Esophagus mucosa (tissue), 1 donor: ENCODE measurements around the gene PPM1B. TPM values are rescaled to one million over a fixed set of nuclear protein-coding genes. Genes with fewer than 3 reads are reported as not detected.
"Not testable (repeated sequence)": the region's sequence is repeated elsewhere in the genome, so short reads cannot be mapped to it uniquely, and the experiment has no call there.

Experiments used
- ATAC-seq: fragments of 200-7000 bp; cut with Tn5 transposase; one replicate; pipeline ENCODE4 v1.9.1; 2020
- total RNA-seq: library from RNA; stranded (reverse); gene quantifications from one replicate; pipeline ENCODE4 v1.2.4, GENCODE V29; 2023
- donor health status: DM: yes; HTN: yes; CAD: no.

PPM1B gene
- total RNA-seq, 1 donor from 2014 or later = 20.0 TPM

DNA sequence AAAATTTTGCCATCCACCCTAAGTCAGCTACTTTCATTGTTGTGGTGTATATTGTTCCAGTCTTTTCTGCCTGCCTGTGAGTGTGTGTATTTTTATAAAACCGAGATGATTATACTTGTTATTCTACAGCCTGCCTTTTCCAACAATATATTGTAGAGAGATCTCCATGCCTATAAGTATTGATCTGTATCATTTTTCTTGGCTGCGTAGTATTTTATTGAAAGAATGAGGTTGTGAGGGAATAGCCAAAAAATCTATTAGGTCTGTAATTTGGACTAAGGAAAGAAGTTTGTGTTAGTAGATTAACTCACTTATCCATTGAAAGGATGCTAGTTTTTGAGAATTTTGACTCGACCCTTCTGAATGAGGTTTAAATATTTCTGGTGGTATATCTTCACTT lies 34.9 kb downstream of the PPM1B start:
- ATAC-seq = no peak

DNA sequence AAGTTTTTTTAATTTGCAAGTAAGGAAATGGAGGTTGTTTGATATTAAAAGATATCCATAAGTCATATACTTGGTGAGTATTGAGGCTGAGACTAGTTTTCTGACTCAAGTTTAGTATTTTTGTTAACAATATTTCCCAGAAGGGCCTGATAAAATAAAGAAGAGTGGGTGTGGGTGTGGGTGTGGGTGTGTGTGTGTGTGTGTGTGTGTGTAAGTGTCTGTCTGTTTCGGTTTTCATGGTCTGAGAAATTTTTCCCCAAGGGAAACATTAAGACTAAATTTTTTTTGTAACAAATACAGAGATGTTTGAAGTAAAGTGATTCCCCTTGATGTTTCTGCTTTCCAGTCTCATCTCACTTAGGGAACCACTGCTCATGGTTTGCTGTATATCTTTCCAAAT lies 36.5 kb downstream of the PPM1B start:
- no peak for ATAC-seq

DNA sequence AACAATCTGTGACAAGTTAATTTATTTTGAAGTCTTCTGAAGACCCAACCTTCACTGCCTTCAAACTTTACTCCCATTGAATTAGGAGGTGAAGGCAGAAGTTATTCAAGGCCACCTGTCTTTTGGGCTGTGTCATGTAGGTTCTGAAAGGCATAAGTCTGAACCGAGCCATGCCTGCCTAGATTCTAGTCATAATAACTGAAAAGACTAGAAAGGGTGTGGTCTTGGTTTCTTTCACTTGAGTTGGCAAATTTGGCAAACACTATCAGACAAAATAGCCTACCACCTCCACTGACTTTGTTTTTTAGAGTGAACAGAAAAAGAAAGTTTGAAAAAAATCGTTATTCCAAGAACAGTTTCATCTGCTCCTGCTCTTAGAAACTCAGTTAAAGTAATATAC lies 38.4 kb downstream of the PPM1B start:
- ATAC-seq = no peak

DNA sequence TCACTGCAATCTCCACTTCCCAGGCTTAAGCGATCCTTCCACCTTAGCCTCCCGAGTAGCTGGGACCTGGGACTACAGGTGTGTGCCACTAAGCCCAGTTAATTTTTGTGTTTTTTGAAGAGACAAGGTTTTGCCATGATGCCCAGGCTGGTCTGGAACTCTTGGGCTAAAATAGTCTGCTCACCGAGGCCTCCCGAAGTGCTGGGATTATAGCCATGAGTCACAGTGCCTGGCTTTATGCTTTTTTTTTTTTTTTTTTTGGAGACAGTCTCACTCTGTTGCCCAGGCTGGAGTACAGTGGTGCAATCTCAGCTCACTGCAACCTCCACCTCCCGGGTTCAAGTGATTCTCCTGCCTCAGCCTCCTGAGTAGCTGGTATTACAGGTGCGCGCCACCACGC lies 39.0 kb downstream of the PPM1B start:
- not testable (repeated sequence) for ATAC-seq

DNA sequence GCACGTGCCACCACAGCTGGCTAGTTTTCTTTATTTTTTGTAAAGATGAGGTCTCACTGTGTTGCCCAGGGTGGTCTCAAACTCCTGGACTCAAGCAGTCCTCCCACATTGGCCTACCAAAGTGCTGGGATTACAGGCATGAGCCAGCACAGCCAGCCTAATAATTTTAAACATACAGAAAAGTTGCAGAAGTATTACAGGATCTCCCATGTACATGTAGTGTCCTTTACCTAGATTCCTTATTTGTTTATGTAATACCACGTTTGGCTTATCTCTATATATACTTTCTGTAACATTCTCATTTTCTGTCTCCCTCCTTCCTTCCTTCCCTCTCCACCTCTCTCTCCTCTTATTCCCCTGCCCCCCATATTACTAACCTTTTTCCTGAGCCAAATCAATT lies 41.7 kb downstream of the PPM1B start:
- ATAC-seq = no peak

DNA sequence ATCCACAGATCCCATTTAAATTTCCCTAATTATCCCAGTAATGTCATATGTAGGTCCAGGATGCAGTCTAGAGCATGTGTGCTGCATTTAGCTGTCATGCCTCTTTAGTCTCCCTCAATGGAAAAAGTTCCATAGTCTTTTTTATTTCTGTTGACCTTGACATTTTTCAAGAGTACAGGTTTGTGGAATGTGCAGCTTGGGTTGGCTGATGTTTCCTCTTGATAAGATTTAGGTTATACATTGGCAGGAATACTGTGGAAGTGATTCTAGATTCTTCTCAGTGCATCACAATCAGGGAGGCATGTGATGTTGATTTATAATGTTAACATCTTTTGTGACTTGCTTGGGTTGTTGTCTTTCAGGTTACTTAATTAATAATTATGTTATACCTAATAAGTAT lies 42.5 kb downstream of the PPM1B start:
- no peak for ATAC-seq

DNA sequence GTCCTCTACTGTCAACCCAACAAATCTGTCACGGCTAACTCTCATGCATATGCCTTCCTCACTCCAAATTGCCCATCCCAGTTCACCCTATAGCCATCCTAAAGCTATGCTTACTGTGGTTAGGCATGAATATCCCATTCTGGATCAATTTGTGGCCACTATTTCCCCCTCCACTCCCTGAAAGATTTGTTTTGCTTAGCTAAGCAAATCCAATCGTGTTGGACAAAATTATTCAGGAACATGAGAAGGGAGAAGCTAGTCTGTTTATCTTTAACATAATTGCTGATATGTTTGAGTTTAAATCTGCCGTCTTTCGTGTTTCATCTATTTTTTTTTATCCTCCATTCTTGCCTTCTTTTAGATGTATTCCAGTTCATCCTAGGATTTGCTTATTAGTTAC lies 43.6 kb downstream of the PPM1B start:
- ATAC-seq = no peak

DNA sequence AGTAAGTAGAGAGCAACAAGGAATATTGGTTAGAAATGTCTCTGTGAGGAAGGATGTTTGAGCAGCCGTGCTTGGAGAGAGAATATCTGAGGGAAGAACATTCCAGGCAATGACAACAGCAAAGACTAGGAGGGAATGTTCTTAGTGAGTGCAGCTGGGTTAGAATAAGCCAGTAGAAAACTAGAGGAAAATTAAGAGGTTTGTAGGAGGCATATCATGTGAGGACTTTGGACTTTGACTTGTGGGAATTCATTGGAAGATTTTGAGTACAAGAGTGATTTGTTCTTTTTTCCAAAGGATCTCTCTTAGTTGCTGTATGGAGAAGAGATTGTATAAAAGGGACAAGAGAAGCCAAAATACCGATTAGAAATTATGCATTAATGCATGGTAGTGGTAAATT lies 47.2 kb downstream of the PPM1B start:
- no peak for ATAC-seq

DNA sequence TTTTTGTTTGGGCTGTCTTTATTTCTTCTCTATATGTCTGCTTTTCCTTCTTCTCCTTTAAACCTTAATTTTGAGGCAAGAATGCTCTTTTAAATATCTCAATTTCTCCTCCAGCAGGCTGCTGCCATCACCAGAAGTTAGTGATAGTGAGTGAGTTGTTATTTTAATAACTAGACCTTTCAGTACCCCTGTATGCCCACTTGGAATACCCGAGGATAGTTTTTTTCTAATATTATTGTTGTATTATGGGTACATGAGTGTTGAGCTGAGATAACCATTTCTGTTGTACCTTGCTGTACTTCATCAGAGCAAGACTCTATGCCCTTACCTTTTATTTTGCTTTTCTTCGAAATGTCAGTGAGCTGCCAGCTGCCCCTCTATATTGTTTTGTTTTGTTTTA lies 50.1 kb downstream of the PPM1B start:
- no peak for ATAC-seq

DNA sequence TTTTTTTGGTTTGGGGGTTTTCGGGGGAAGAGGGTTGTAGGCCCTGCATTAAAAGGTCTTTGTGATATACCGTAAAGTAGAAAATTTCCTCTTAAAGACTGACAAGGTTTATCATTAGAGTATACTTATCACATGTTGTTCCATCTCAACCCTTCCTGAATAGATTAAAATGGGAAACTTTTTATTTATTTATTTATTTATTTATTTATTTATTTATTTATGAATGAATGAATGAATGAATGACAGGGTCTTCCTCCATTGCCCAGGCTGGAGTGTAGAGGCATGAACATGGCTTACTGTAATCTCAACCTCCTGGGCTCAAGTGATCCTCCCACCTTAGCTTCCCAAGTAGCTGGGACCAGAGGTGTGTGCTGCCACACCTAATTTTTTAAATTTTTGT lies 58.1 kb downstream of the PPM1B start:
- ATAC-seq = no peak

DNA sequence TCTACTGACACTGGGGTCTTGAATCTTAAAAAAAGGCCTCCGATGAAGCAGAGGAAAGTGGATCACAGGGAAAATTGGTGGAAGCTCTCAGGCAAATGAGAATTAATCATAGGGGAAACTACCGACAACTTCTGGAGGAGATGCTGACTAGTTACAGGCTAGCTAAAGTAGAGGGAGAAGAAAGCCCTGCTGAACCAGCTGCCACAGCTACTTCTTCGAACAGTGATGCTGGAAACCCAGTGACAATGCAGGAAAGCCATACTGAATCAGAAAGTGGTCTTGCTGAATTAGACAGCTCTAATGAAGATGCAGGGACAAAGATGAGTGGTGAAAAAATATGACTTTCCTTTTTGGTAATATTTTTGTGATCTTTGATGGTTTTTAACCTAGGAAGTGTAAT lies 61.7 kb downstream of the PPM1B start:
- no peak for ATAC-seq

DNA sequence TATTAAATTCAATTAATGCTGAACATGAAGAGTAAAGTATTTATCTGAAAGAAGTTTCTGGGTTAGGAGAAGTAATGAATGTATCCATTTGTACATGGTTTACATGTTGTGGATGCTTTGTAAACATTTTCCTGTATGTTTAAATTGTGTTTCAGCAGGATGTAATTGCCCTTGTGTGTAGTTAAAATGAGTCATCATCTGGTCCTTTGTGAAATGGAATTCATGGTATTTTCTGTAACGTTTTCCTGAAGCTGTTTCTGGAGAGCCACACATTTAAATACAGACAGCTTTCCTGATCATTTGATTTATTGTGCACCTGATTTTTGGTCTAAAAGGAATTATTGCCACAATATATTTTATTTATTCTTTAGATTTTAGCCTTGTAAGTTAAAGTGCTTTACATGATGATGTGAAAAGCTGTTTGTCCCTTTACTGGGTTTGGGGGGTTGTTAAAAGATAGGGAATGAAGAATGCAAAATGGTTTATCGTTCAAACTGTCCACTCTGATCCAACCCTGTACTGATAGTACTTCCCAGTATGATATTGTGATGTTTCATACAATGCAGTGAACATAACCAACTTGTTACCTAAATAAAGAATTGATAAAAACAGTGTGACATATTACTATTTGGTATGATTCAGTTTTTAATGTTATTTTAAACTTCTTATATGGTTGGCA lies 64.9 kb downstream of the PPM1B start:
- no peak for ATAC-seq

DNA sequence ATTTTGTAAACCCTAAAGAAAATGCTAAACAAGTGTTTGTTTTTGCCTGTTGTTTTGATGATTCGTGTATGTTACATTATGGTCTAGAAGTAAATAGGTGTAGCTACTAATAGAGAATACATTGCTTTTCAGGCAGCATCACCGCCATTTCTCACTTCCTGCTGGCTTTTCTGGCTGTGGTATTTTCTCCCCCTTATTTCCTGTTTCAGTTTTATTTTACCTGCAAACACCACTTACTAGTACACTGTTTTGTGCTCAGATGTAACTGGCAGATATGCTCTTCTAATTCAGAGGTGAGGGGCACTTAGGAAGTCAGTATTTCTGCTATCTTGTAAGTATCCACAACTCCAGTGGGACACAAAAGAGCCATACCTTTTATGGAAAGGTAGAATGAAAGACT lies 68.5 kb downstream of the PPM1B start:
- ATAC-seq = no peak

DNA sequence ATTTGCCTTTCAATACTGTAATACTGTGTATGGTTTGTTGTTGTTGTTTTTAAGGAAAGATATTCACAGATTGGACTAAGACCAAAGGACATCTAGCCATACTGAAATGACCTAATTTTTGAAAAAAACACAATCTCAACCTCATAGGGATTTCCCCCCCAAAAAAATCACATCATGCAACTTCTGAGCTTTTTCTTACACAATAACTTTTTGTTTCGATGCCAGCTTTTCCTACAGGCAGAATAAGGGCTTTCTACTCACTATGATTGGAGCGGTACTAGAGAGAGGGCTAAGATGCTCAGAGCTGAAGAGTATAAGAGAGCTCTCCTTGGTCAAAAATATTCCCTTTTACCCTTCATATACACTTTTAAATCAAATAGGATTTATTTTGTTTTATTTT lies 74.2 kb downstream of the PPM1B start:
- no peak for ATAC-seq

DNA sequence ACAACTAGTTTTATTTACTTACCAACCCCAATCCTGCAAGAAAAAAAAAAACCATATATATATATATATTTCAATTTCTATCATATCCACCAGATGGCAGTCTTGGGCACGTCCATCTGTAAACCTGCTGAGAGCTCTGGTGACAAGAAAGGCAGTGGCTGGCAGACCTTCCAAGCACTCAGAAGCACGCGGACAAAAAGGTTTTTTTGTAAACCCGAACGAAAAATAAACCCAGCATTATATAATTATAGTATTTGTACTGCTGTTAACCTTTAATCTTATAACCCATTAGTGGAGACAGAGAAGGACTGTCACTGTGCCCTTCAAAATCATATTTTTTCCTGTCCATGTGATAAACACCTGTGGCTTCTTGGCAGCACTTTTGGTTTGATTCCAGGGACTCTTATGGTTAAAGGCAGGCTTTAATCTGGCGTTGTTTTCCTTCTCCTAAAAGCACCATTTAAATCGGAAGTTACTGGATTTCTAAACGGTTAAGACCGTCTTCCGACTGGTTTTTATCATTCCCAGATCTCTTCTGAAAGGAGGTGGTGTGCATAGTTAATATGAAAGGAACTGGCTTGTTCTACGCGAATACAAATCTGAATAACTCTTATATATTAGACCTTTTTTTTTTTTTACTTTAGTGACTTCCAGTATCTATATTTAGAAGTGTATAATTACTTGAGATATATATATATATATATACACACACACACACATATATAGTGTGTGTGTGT lies 75.6 kb downstream of the PPM1B start:
- peak; percentile 73 for ATAC-seq

DNA sequence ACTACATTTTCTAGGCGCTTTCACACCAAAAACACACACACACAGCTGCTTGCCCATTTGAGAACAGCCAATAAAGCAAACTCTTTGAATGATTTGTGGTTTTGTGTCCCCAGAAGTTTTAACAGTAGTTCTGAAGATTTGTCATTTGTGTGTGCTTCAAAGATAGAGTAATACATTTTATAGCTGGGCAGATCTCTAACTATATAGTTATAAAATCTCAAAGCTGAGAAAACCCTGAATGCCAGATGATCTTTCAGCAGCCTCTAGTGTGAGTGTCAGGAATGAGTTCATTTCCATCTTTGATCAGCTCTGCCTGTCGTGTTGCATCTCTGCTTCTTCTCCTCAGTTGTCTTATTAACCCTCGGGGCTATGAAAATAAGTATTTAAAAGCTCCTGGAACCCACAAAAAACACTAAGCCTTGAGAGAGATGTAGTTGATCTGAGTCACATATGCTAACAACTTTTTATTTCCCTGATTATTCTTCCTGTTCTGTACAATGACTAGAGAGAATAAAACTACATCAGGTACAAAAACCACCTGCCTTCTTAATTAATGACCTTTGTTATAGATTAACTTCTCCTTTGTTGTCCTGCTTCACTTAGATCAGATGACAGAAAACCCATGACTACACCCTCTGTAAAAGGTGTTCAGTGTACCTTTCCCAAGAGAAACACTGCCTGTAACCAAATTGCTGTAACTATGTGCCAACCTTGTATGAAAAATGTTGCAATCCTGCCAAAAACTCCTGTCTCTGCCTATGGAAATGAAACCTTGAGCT lies 76.6 kb downstream of the PPM1B start:
- peak; percentile 62 for ATAC-seq

DNA sequence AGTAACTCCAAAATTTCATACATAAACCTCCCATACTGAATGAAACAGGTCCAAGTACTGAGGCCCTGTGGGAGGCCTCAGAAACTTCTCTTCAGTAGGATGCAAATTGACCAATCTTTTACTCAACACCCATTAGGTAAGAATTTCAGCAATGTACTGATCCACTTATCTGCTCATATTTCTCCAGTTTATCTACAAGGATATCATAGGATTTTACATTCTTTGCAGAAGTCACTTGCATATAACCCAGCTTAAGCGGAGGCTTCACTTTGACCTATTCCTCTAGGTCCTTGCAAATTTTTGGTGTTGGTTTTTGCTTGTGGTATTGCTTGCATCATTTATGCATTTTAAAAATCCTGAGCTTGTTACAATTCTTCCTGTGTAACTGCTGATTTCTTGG lies 77.8 kb downstream of the PPM1B start:
- no peak for ATAC-seq

DNA sequence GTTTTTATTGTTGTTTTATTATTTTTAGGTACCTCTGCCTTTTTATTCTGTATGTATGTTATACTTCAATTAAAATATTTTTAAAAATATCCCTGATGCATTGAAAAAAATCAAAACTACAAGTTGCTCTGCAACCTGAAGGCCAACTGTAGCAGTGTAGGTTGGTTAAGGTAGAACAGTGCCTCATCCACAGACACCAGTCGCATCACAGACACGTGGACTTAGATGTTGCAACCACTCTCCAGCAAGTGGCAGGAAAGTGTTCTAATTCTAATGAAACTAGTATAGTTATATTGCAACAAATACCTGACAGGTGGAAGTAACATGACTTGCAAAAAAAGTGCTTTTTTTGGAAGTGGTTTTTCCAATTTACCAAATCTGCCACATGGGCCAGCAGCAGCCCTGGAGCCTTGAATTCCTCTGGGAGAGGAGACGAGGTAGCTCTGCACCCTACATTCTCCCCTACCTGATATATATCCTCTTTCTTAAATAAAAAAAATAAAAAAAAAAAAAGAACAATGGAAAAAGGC lies 78.2 kb downstream of the PPM1B start:
- ATAC-seq = no peak

DNA sequence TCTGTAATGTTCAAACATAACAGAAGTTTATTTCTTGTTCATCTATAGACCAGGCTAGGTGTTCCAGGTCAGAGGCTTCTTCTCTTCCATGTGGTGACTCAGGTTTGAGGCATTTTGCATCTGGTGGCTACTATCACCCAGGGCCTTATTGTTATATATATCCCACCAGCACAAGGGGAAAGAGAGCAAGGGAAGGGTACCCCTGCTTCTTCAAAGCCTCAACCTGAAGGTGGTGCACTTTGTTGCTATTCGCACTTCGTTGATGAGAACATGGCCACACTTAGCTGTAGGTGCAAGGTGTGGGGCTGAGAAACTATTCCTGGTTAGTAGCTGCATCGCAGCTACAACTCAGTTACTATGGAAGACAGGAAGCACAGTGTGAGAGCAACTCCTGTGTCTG lies 79.2 kb downstream of the PPM1B start:
- ATAC-seq = no peak

DNA sequence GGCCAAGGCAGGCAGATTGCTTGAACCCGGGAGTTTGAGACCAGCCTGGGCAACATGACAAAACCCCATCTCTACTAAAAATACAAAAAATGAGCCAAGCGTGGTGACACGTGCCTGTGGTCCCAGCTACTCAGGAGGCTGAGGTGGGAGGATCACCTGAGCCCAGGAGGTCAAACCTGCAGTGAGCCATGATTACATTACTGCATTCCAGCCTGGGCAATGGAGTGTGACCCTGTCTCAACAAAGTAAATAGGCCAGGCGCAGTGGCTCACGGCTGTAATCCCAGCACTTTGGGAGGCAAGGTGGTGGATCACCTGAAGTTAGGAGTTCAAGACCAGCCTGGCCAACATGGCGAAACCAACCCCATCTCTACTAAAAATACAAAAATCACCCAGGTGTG lies 80.6 kb downstream of the PPM1B start:
- not testable (repeated sequence) for ATAC-seq

DNA sequence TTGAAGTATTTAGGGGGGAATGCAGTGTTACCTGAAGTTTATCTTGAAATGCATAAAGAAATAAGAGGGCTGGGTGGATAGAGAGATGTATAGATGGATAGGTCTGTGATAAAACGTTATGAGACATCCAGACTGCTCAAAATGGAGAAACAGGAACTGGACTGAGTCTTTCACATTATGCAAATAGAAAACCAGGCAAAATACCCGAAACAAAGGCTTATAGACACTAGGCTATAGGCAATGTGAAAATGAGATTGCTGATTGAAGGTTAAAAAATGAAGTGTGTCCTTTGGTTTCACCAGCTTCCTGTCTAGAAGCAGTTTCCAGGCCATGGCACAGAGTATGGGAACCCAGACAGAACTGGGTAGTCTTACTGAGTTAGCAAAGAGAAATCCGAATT lies 81.7 kb downstream of the PPM1B start:
- ATAC-seq = no peak

DNA sequence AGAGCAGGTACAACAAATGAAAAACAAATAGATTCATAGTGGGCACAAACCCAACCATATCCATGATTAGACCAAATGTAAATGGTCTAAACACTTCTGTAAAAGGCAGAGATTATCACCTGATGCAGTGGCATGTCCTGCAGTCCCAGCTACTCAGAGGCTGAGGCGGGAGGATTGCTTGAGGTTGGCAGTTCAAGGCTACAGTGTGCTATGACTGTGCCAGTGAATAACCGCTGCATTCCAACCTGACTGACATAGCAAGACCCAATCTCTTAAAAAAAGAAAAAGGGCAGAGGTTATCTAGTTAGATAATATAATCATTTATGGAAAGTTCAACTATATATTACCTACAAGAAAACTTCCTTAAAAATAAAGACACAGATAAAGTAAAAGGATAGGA lies 85.3 kb downstream of the PPM1B start:
- no peak for ATAC-seq

DNA sequence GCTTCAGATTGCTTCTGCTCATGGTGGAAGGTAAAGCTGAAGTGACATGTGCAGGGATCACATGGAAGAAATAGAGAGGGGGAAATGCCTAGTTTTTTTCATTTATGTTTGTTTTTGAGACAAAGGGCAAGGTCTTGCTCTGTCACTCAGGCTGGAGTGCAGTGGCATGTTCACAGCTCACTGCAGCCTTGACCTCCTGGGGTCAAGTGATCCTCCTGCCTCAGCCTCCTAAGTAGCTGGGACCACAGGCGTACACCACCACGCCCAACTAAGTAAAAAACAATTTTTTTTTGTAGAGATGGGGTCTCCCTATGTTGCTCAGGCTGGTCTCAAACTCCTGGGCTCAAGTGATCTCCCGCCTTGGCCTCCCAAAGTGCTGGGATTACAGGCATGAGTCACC lies 87.0 kb downstream of the PPM1B start:
- ATAC-seq = not testable (repeated sequence)

DNA sequence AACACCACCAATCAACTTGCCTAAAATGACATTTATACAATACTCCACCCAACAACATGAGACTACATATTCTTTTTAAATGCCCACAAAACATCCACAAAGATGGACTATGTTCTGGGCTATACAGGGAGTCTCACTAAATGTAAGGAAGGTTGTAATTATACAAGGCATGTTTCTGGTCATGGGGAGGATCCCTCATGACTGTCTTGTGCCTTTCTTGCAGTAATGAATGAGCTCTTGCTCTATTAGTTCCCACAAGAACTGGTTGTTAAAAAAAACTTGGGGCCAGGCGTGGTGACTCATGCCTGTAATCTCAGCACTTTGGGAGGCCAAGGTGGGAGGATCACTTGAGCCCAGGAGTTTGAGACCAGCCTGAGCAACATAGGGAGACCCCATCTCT lies 89.1 kb downstream of the PPM1B start:
- not testable (repeated sequence) for ATAC-seq
